HEK293 (cell line): ENCODE results near the gene BORCS5.

Experiments used
- CTCF ChIA-PET: fragments of 350-600 bp; formaldehyde crosslinking; extraction: SDS; loops from one replicate; lab custom pipeline; 2021; ENCODE audit warnings: antibody characterized with exemption; lab: Yijun Ruan, JAX
- POLR2A ChIA-PET: fragments of 300-600 bp; formaldehyde crosslinking; extraction: SDS; loops from one replicate; lab custom pipeline; 2020; ENCODE audit warnings: antibody characterized with exemption, inconsistent platforms; lab: Yijun Ruan, JAX
- H3K27ac ChIP-seq: fragments of 200-500 bp; sonication (Bioruptor generic); 2 replicates; pipeline ENCODE4 v1.5.1; 2014; ENCODE audit warnings: low read depth, low read length, control low read depth, inconsistent platforms; ENCODE audit errors: extremely low read depth
- H3K36me3 ChIP-seq, 2 experiments: fragments of 200-500 bp in 1 of 2; sonication (Bioruptor generic) in 1 of 2; 1 replicate in 1 of 2; 2 replicates in 1 of 2; pipeline ENCODE4 v1.5.1; 2014 to 2017; ENCODE audit warnings: inconsistent platforms in 2 of 2, low read length in 2 of 2; ENCODE audit not compliant: control insufficient read depth in 2 of 2, insufficient read depth in 1 of 2
- H3K4me1 ChIP-seq: fragments of 200-500 bp; sonication (Bioruptor generic); 2 replicates; pipeline ENCODE4 v1.5.1; 2014; ENCODE audit warnings: mild to moderate bottlenecking, low read length, inconsistent platforms; ENCODE audit not compliant: control insufficient read depth, insufficient read depth
- H3K4me3 ChIP-seq: 2 replicates; pipeline ENCODE4 v1.5.1; 2011; ENCODE audit warnings: low read depth, mild to moderate bottlenecking, control low read depth, low read length, moderate library complexity
- H3K9me3 ChIP-seq: fragments of 200-500 bp; sonication (Bioruptor generic); 2 replicates; pipeline ENCODE4 v1.5.1; 2014; ENCODE audit warnings: low read depth, low read length, inconsistent platforms; ENCODE audit not compliant: control insufficient read depth, insufficient read depth
- CTCF ChIP-seq: fragments of 450-650 bp; formaldehyde crosslinking; IDR thresholded peaks from 2 replicates; pipeline ENCODE4 v1.5.1; 2016; ENCODE audit warnings: missing biosample characterization, missing genetic modification characterization
- EGR2 ChIP-seq: fragments of 450-650 bp; formaldehyde crosslinking; IDR thresholded peaks from 2 replicates; pipeline ENCODE4 v1.5.1; 2016; ENCODE audit warnings: low read depth, missing biosample characterization, missing genetic modification characterization
- KLF1 ChIP-seq: fragments of 450-650 bp; formaldehyde crosslinking; IDR thresholded peaks from 2 replicates; pipeline ENCODE4 v1.5.1; 2016; ENCODE audit warnings: missing biosample characterization, missing genetic modification characterization
- KLF7 ChIP-seq: fragments of 450-650 bp; formaldehyde crosslinking; IDR thresholded peaks from 2 replicates; pipeline ENCODE4 v1.5.1; 2016; ENCODE audit warnings: missing biosample characterization, missing genetic modification characterization, borderline replicate concordance
- KLF9 ChIP-seq: fragments of 450-650 bp; formaldehyde crosslinking; IDR thresholded peaks from 2 replicates; pipeline ENCODE4 v1.5.1; 2016; ENCODE audit warnings: missing biosample characterization, missing genetic modification characterization, low read depth
- SCRT2 ChIP-seq: fragments of 450-650 bp; formaldehyde crosslinking; IDR thresholded peaks from 2 replicates; pipeline ENCODE4 v1.5.1; 2016; ENCODE audit warnings: missing biosample characterization, missing genetic modification characterization
- TCF7L2 ChIP-seq: IDR thresholded peaks from 2 replicates; pipeline ENCODE4 v1.6.1; 2011; ENCODE audit warnings: low read depth, mild to moderate bottlenecking, inconsistent platforms, low read length, moderate library complexity, borderline replicate concordance
- ZBTB1 ChIP-seq: fragments of 450-650 bp; formaldehyde crosslinking; IDR thresholded peaks from 2 replicates; pipeline ENCODE4 v1.5.1; 2016; ENCODE audit warnings: missing biosample characterization, missing genetic modification characterization
- ZBTB44 ChIP-seq: fragments of 450-650 bp; IDR thresholded peaks from 2 replicates; pipeline ENCODE4 v1.5.1; 2018; ENCODE audit warnings: missing biosample characterization, mild to moderate bottlenecking, missing genetic modification characterization
- ZFP41 ChIP-seq: fragments of 450-650 bp; formaldehyde crosslinking; IDR thresholded peaks from 2 replicates; pipeline ENCODE4 v1.5.1; 2016; ENCODE audit warnings: missing biosample characterization, missing genetic modification characterization, borderline replicate concordance
- ZNF10 ChIP-seq: fragments of 450-650 bp; formaldehyde crosslinking; IDR thresholded peaks from 2 replicates; pipeline ENCODE4 v1.5.1; 2017; ENCODE audit warnings: missing biosample characterization, missing genetic modification characterization
- ZNF18 ChIP-seq: fragments of 450-650 bp; formaldehyde crosslinking; IDR thresholded peaks from 2 replicates; pipeline ENCODE4 v1.5.1; 2016; ENCODE audit warnings: missing biosample characterization, missing genetic modification characterization
- ZNF19 ChIP-seq: fragments of 450-650 bp; formaldehyde crosslinking; IDR thresholded peaks from 2 replicates; pipeline ENCODE4; 2016; ENCODE audit warnings: missing biosample characterization, missing genetic modification characterization, low read depth
- ZNF239 ChIP-seq: fragments of 450-650 bp; formaldehyde crosslinking; IDR thresholded peaks from 2 replicates; pipeline ENCODE4 v1.5.1; 2016; ENCODE audit warnings: missing biosample characterization, missing genetic modification characterization
- ZNF274 ChIP-seq, 2 experiments: fragments of 200-500 bp in 1 of 2; fragments of 450-650 bp in 1 of 2; sonication (Bioruptor generic) in 1 of 2; formaldehyde crosslinking in 1 of 2; IDR thresholded peaks; 2 replicates each; pipeline versions ENCODE4 v1.5.1 to v1.6.1; 2014 to 2016; ENCODE audit warnings: borderline replicate concordance in 1 of 2, inconsistent platforms in 1 of 2, low read length in 1 of 2, missing biosample characterization in 1 of 2, missing genetic modification characterization in 1 of 2
- ZNF37A ChIP-seq: fragments of 450-650 bp; IDR thresholded peaks from 2 replicates; pipeline ENCODE4 v1.5.1; 2018; ENCODE audit warnings: missing biosample characterization, missing genetic modification characterization
- ZNF416 ChIP-seq: fragments of 450-650 bp; formaldehyde crosslinking; IDR thresholded peaks from 2 replicates; pipeline ENCODE4 v1.5.1; 2016; ENCODE audit warnings: missing biosample characterization, missing genetic modification characterization
- ZNF549 ChIP-seq: fragments of 450-650 bp; IDR thresholded peaks from 2 replicates; pipeline ENCODE4 v1.5.1; 2018; ENCODE audit warnings: missing biosample characterization, missing genetic modification characterization, mild to moderate bottlenecking, inconsistent platforms, moderate library complexity
- ZNF558 ChIP-seq: fragments of 450-650 bp; formaldehyde crosslinking; IDR thresholded peaks from 2 replicates; pipeline ENCODE4 v1.5.1; 2016; ENCODE audit warnings: missing biosample characterization, missing genetic modification characterization
- ZNF561 ChIP-seq: fragments of 450-650 bp; IDR thresholded peaks from 2 replicates; pipeline ENCODE4 v1.5.1; 2018; ENCODE audit warnings: missing biosample characterization, missing genetic modification characterization, borderline replicate concordance
- ZNF629 ChIP-seq: fragments of 450-650 bp; formaldehyde crosslinking; IDR thresholded peaks from 2 replicates; pipeline ENCODE4 v1.5.1; 2017; ENCODE audit warnings: missing biosample characterization, missing genetic modification characterization
- ZNF701 ChIP-seq: fragments of 450-650 bp; formaldehyde crosslinking; IDR thresholded peaks from 2 replicates; pipeline ENCODE4 v1.5.1; 2016; ENCODE audit warnings: missing biosample characterization, missing genetic modification characterization
- ZNF776 ChIP-seq: fragments of 450-650 bp; formaldehyde crosslinking; IDR thresholded peaks from 2 replicates; pipeline ENCODE4 v1.5.0; 2017; ENCODE audit warnings: missing biosample characterization, missing genetic modification characterization, borderline replicate concordance
- ZSCAN18 ChIP-seq: fragments of 450-650 bp; formaldehyde crosslinking; IDR thresholded peaks from 2 replicates; pipeline ENCODE4 v1.5.1; 2016; ENCODE audit warnings: missing biosample characterization, missing genetic modification characterization
- TF ChIP-seq, protein P1 (sequence below): fragments of 450-650 bp; formaldehyde crosslinking; IDR thresholded peaks from 2 replicates; pipeline ENCODE4; 2016; ENCODE audit warnings: missing biosample characterization, missing genetic modification characterization

BORCS5 gene

DNA sequence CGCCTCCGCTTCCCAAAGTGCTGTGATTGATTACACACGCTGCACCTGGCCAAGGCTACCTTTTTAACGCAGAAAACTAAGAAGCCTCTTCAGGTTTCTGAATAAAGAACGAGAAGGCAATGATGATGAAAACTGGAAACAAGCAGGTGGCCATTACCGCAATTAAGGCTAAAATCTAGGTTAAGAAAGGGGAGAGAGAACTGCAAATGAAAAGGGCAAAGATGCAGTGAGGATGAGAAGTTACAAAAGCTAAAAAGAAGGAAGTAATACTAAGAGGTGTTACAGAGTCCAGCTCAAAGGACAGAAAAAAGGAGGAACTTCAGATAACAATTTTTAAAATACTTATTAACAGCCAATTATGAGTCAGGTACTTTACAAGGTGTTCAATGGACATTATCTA, 126.1 kb downstream of the BORCS5 start:
- POLR2A ChIA-PET: no interaction called here
- peaks cover 9 to 46% of the 10 kb centered on the region in 2 experiments for H3K36me3 ChIP-seq
- CTCF ChIA-PET: no interaction called here
- H3K4me1 ChIP-seq: no peaks in the 10 kb centered on the region
- TF ChIP-seq ZNF561: no peak
- no peaks in the 10 kb centered on the region for H3K9me3 ChIP-seq
- no peak overlapping the region for H3K4me3 ChIP-seq
- no peak overlapping the region for H3K27ac ChIP-seq

GRCh38 chr12:12483438-12483837, 126.6 kb downstream of the BORCS5 start:
- POLR2A ChIA-PET: no interaction called here
- TF ChIP-seq ZNF37A (tag by site-specific recombination) (no peak), ZNF701 (no peak), ZFP41 (tag by site-specific recombination) (no peak), ZNF416 (no peak), SCRT2 (tag by site-specific recombination) (no peak)
- TF ChIP-seq, protein P1, sequence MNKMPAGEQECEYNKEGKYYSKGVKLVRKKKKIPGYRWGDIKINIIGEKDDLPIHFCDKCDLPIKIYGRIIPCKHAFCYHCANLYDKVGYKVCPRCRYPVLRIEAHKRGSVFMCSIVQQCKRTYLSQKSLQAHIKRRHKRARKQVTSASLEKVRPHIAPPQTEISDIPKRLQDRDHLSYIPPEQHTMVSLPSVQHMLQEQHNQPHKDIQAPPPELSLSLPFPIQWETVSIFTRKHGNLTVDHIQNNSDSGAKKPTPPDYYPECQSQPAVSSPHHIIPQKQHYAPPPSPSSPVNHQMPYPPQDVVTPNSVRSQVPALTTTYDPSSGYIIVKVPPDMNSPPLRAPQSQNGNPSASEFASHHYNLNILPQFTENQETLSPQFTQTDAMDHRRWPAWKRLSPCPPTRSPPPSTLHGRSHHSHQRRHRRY: no peak
- TF ChIP-seq, all 188 proteins: peak for 0
- H3K27ac ChIP-seq: no peak overlapping the region
- peaks cover 9 to 46% of the 10 kb centered on the region in 2 experiments for H3K36me3 ChIP-seq
- CTCF ChIA-PET: no interaction called here
- H3K4me3 ChIP-seq: no peak overlapping the region
- no peaks in the 10 kb centered on the region for H3K4me1 ChIP-seq
- no peaks in the 10 kb centered on the region for H3K9me3 ChIP-seq

DNA sequence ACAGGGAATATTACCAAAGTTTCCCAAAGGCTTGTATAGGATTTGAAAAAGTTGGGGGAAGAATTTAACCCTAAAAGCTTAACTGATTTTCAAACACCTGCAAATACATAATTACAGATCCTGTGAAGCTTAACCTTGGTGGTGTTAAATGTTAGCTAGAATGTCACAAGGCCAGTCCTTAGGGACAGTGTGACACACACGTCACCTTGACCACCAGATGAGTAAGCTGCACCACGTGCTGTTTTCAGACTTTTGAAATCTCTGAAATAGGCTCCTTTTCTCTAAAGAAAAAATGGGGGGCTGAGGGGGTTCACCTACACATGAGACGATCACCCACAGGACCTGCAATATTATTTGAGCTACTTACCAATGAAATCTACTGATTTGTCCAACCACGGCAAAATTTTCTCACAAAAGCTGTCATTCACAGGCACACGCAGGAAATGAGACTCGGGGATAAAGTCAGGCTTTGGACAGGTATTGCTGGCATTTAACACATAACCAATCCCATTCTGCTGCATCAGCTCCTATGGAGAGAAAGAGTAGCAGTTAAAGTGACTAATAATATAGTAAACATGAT, 129.9 kb downstream of the BORCS5 start:
- ChIA-PET CTCF (interaction anchor here (0.7 kb wide), 2 partner anchors 169 to 295 kb away, joined by 3 read pairs; no protein-coding TSS in a partner anchor), POLR2A (no interaction called here)
- TF ChIP-seq ZNF19 (tag by site-specific recombination) (no peak), ZNF10 (tag by site-specific recombination) (no peak), ZNF18 (no peak), KLF7 (tag by site-specific recombination) (no peak), ZNF549 (tag by site-specific recombination) (no peak), KLF1 (tag by site-specific recombination) (no peak), ZNF274 (IDR thresholded peaks at IDR 0.05; ENCODE audit: low read length) (no peak), ZNF274 (tag by site-specific recombination; IDR thresholded peaks at IDR 0.05; ENCODE audit: borderline replicate concordance) (no peak), EGR2 (tag by site-specific recombination) (no peak), ZNF776 (no peak), KLF9 (tag by site-specific recombination) (no peak), ZNF558 (tag by site-specific recombination) (no peak), ZNF629 (tag by site-specific recombination) (no peak), ZBTB1 (tag by site-specific recombination) (no peak), ZNF239 (tag by site-specific recombination) (no peak), CTCF (tag by site-specific recombination) (no peak), ZSCAN18 (tag by site-specific recombination) (no peak), TCF7L2 (no peak), ZBTB44 (no peak)

More for the DNA sequence above, 129.9 kb downstream of the BORCS5 start:
- H3K4me3 ChIP-seq: no peak overlapping the region
- H3K27ac ChIP-seq: no peak overlapping the region
- peaks cover 13 to 21% of the 10 kb centered on the region in 2 experiments for H3K36me3 ChIP-seq
- H3K4me1 ChIP-seq: no peaks in the 10 kb centered on the region
- H3K9me3 ChIP-seq: no peaks in the 10 kb centered on the region
